GM06990 (cell line): Measurements from ENCODE around the gene SEZ6.

Experiments
- DNase-seq: peaks from one replicate; pipeline ENCODE4 v3.0.0-alpha.2; 2011; ENCODE audit not compliant: insufficient read length; ENCODE audit errors: extremely low read depth
- H3K27me3 ChIP-seq: replicated peaks from 2 replicates; pipeline ENCODE4 v1.6.0; 2011; ENCODE audit warnings: low read length; ENCODE audit not compliant: control insufficient read depth, insufficient read depth
- H3K36me3 ChIP-seq: 2 replicates; pipeline ENCODE4 v1.5.1; 2011; ENCODE audit warnings: low read length; ENCODE audit not compliant: control insufficient read depth, insufficient read depth
- H3K4me3 ChIP-seq: replicated peaks from 2 replicates; pipeline ENCODE4 v1.5.1; 2011; ENCODE audit warnings: low read depth, mild to moderate bottlenecking, control low read depth, low read length
- TF ChIP-seq, protein P1 (sequence below): IDR thresholded peaks from 2 replicates; pipeline ENCODE4 v1.5.1; 2011; ENCODE audit warnings: low read length, control low read depth, mild to moderate bottlenecking, inconsistent platforms; ENCODE audit not compliant: insufficient read depth, poor library complexity, severe bottlenecking

The SEZ6 gene

DNA sequence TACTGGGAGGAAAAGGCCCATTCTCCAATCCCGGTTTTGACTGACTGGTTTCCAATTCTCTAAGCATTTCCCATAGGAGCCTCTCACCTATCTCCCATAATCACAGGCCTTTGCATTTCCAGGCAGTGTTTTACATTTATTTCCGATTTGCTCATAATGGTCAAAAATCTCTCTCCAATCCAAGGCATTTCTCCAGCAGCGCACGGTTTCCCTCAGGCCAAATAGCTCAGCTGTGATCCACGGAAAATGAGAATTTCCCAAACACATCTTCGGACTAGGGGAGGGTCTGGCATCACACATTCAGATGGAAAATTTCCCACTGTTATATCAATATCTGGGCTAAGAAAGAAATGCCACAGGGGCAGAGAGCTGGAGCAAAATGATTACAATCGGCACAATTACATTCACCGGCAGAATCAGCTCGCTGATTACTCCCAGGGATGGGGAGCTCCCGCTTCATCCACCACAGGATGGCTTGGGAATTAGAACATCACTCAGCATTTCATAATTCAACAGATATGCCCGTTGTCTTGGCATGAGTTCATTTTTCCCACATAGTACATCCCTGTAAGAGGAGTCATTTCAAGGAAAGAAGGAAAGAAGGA is 43.8 kb upstream of the SEZ6 start:
- H3K36me3 ChIP-seq, result no peaks in the 10 kb centered on the region
- TF ChIP-seq, protein P1, sequence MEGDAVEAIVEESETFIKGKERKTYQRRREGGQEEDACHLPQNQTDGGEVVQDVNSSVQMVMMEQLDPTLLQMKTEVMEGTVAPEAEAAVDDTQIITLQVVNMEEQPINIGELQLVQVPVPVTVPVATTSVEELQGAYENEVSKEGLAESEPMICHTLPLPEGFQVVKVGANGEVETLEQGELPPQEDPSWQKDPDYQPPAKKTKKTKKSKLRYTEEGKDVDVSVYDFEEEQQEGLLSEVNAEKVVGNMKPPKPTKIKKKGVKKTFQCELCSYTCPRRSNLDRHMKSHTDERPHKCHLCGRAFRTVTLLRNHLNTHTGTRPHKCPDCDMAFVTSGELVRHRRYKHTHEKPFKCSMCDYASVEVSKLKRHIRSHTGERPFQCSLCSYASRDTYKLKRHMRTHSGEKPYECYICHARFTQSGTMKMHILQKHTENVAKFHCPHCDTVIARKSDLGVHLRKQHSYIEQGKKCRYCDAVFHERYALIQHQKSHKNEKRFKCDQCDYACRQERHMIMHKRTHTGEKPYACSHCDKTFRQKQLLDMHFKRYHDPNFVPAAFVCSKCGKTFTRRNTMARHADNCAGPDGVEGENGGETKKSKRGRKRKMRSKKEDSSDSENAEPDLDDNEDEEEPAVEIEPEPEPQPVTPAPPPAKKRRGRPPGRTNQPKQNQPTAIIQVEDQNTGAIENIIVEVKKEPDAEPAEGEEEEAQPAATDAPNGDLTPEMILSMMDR, result no peak
- DNase-seq, result no peak
- no peak overlapping the region for H3K4me3 ChIP-seq
- no peaks in the 10 kb centered on the region; the same call in none of the 2 replicates for H3K27me3 ChIP-seq

DNA sequence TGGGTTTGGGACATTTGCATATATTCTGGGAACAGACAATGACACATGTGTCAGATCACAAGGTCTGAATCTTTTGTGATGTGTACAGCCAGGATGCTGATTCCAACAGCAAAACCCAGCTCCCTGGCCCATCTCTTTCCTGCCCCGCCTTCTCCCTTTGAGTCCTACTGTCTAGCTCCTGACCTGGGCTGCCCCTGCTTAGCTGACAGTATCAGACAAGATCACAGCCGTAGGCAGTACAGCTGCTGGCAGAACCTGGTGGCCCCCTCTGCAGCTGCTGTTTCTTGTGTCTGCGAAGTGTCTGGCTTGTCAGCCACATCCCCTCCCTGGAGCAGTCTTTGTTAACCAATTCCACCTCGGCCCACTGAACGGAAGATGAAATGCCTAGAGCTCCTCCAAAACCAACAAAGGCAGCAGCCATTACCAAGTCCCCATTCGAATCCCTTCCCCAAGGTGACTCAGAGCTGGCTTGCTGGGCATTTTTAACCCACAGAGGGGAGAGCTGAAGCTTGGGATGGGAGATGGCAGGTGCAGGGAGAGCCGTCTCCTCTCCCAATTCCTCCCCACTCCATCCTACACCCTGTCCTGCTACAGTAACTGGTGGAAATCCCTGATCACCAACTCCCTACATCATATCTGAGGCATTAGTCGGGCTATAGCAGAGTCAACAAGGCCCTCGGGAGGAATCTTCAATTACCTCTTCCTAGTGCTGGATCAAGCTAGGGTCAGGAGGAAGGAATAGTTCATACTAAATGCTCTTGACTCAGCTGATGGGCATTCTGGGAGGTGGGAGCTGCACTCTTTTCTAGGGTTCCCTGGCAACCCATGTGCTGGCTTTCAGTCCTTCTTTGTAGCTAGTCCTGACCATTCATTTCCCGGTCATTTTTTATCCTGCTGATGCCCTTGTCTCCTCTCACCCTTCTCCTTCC is 42.9 kb upstream of the SEZ6 start:
- H3K36me3 ChIP-seq, result no peaks in the 10 kb centered on the region
- H3K4me3 ChIP-seq, result no peak overlapping the region
- TF ChIP-seq, protein P1, result no peak
- no peaks in the 10 kb centered on the region; the same call in 1 of the 2 replicates for H3K27me3 ChIP-seq
- no peak for DNase-seq

DNA sequence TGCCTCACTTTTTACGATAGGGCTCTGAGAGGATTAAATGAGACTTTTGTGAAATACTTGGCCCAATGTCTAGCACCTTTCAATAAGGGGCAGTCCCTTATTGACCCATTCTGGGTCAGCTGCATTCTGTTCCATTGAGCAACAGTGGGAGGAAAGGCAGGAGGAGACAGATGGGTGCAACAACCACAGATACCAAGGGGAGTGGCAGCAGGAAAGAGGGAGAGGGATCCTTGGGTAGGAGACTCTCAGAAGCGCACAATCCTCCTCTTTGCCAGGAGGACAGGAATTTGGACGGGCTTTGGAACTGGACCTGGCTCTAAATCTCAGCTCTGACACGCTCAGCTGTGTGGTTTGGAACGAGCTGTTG is 40.6 kb upstream of the SEZ6 start:
- H3K36me3 ChIP-seq, result no peaks in the 10 kb centered on the region
- no peaks in the 10 kb centered on the region; the same call in 1 of the 2 replicates for H3K27me3 ChIP-seq
- no peak for DNase-seq
- H3K4me3 ChIP-seq, result no peak overlapping the region
- TF ChIP-seq, protein P1, result no peak

DNA sequence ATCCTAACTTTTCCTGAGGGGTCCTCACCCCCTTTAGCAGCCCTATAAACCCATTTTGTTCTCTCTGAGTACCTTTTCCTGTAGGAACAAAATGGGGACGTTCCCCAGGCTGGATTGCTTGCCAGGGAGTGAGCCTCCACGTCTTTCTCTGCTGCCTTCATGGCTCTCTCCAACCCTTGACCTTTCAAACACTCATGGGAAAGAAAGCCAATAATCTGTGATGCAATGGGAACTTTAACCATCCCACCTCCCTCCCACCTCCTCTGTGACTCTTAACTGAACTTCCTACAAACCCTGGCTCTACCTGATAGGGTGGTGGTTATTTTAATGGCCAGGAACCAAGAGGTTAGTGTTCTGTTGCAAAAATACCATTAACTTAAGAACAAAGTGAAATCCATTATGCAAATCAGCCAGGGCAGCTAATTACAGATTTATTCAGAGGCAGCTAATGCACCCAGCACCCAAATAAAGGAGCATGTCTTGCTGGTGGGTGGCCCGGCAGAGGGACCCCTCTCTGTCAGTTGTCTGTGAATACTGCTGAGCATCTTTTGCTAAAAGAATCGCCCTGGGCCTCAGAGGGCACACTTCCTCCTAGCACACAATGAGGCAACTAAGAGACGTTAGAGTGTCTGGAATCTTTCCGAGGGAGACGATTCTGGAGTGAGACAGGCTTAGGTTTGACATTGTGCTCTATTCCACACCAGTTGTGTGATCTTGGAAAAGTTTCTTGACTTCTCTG is 40.1 kb upstream of the SEZ6 start:
- no peak overlapping the region for H3K4me3 ChIP-seq
- H3K36me3 ChIP-seq, result no peaks in the 10 kb centered on the region
- no peaks in the 10 kb centered on the region; the same call in 1 of the 2 replicates for H3K27me3 ChIP-seq
- no peak for DNase-seq
- TF ChIP-seq, protein P1, result no peak

DNA sequence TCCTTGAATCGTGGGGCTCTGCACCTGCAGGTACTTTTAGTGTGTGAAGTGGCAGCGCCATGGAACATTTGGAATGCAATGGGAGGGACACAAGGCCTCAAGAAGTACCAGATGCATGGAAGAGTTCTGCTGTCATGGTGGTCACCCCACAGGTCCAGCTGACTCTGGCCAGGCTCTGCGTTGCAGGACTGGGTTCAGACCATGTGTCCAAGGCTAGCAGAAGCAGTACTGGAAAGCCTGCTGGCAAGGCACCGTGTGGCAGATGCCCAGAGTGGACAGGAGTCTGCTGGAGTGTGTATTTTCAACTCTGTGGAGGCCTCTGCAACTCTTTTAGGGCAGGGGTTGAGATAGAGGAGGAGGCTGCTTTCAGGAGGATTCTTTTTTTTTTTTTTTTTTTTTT is 39.2 kb upstream of the SEZ6 start:
- TF ChIP-seq, protein P1, result no peak

More for the DNA sequence above, 39.2 kb upstream of the SEZ6 start:
- H3K36me3 ChIP-seq, result no peaks in the 10 kb centered on the region
- no peak overlapping the region for H3K4me3 ChIP-seq
- H3K27me3 ChIP-seq, result no peaks in the 10 kb centered on the region; the same call in 1 of the 2 replicates
- DNase-seq, result no peak
